IMR-90 (cell line): ENCODE data around the gene HMGA1. TPM values are rescaled to one million over a fixed set of nuclear protein-coding genes. Genes with fewer than 3 reads are reported as not detected.

Experiments used
- ATAC-seq: fragments of 200-7000 bp; cut with Tn5 transposase; 2 replicates; pipeline ENCODE4 v1.9.1; 2020; ENCODE audit warnings: low read depth, mild to moderate bottlenecking, moderate library complexity
- BruUV-seq: library from RNA; stranded (reverse); fragments of 400-500 nt; replicated peaks from 2 replicates; lab custom pipeline; 2021; lab: Mats Ljungman, UMichigan
- CTCF ChIA-PET: fragments of 300-600 bp; formaldehyde crosslinking; extraction: SDS; loops from one replicate; lab custom pipeline; 2021; ENCODE audit warnings: antibody characterized with exemption; lab: Yijun Ruan, JAX
- POLR2A ChIA-PET: fragments of 300-600 bp; sonication (Branson Sonifier 250); formaldehyde crosslinking; loops from one replicate; lab custom pipeline; 2022; ENCODE audit warnings: antibody characterized with exemption; ENCODE audit not compliant: unreplicated experiment; lab: Charles Lee
- DNase-seq: peaks from one replicate; pipeline ENCODE4 v3.0.0; 2013
- H2AFZ ChIP-seq: replicated peaks from 2 replicates; pipeline ENCODE3; 2013; ENCODE audit warnings: low read length, mild to moderate bottlenecking; ENCODE audit not compliant: poor library complexity
- H2AK5ac ChIP-seq: 2 replicates; pipeline ENCODE4 v1.6.1; 2013; ENCODE audit warnings: low read depth, low read length, inconsistent platforms
- H2AK9ac ChIP-seq: replicated peaks from 2 replicates; pipeline ENCODE3; 2013; ENCODE audit warnings: mild to moderate bottlenecking, low read depth, low read length, moderate library complexity; ENCODE audit not compliant: poor library complexity
- H2BK120ac ChIP-seq: 2 replicates; pipeline ENCODE4 v1.6.1; 2013; ENCODE audit warnings: low read depth, low read length, inconsistent platforms
- H2BK15ac ChIP-seq: 3 replicates; pipeline ENCODE4 v1.6.1; 2013; ENCODE audit warnings: low read depth, low read length, inconsistent platforms
- H2BK20ac ChIP-seq: 2 replicates; pipeline ENCODE4 v1.6.1; 2013; ENCODE audit warnings: low read depth, mild to moderate bottlenecking, inconsistent platforms, low read length, moderate library complexity
- H2BK5ac ChIP-seq: 2 replicates; pipeline ENCODE4 v1.6.1; 2013; ENCODE audit warnings: mild to moderate bottlenecking, low read depth, low read length, inconsistent platforms; ENCODE audit not compliant: poor library complexity, severe bottlenecking
- H3K14ac ChIP-seq: replicated peaks from 2 replicates; pipeline ENCODE4 v1.6.1; 2013; ENCODE audit warnings: low read depth, low read length, inconsistent platforms
- H3K18ac ChIP-seq: 2 replicates; pipeline ENCODE4 v1.6.1; 2013; ENCODE audit warnings: low read depth, low read length, control low read depth
- H3K23ac ChIP-seq: 2 replicates; pipeline ENCODE4 v1.6.1; 2013; ENCODE audit warnings: low read depth, low read length, inconsistent platforms
- H3K27ac ChIP-seq: 2 replicates; pipeline ENCODE4 v1.5.1; 2013; ENCODE audit warnings: mild to moderate bottlenecking, control low read depth, low read length; ENCODE audit not compliant: insufficient read depth
- H3K27me3 ChIP-seq: 2 replicates; pipeline ENCODE4 v1.6.1; 2013; ENCODE audit warnings: low read length; ENCODE audit not compliant: control insufficient read depth, insufficient read depth
- H3K36me3 ChIP-seq: 2 replicates; pipeline ENCODE4 v1.6.1; 2013; ENCODE audit warnings: low read length, mixed read lengths; ENCODE audit not compliant: control insufficient read depth, insufficient read depth
- H3K4ac ChIP-seq: 2 replicates; pipeline ENCODE4 v1.6.1; 2013; ENCODE audit warnings: low read depth, low read length, inconsistent platforms
- H3K4me1 ChIP-seq: 2 replicates; pipeline ENCODE4 v1.6.1; 2013; ENCODE audit warnings: low read length, mixed read lengths; ENCODE audit not compliant: control insufficient read depth, insufficient read depth
- H3K4me2 ChIP-seq: 2 replicates; pipeline ENCODE4 v1.6.1; 2013; ENCODE audit warnings: low read depth, mild to moderate bottlenecking, control low read depth, low read length, moderate library complexity
- H3K4me3 ChIP-seq: 2 replicates; pipeline ENCODE4 v1.5.1; 2013; ENCODE audit warnings: low read depth, mild to moderate bottlenecking, control low read depth, low read length, moderate library complexity; ENCODE audit not compliant: insufficient read depth
- H3K56ac ChIP-seq: 2 replicates; pipeline ENCODE4 v1.6.1; 2013; ENCODE audit warnings: low read length, inconsistent platforms; ENCODE audit not compliant: insufficient read depth; ENCODE audit errors: extremely low read depth
- H3K79me1 ChIP-seq, 2 experiments: 2 replicates each; pipeline ENCODE4 v1.6.1; 2013; ENCODE audit warnings: low read length in 2 of 2, inconsistent platforms in 1 of 2, low read depth in 1 of 2
- H3K9ac ChIP-seq: 2 replicates; pipeline ENCODE4 v1.6.1; 2013; ENCODE audit warnings: low read depth, low read length, control low read depth
- H3K9me1 ChIP-seq: 2 replicates; pipeline ENCODE4 v1.6.1; 2013; ENCODE audit warnings: low read length, inconsistent platforms; ENCODE audit not compliant: insufficient read depth
- H3K9me3 ChIP-seq: 2 replicates; pipeline ENCODE4 v1.6.1; 2013; ENCODE audit warnings: low read length; ENCODE audit not compliant: control insufficient read depth, insufficient read depth
- H4K20me1 ChIP-seq: 2 replicates; pipeline ENCODE4 v1.6.1; 2013; ENCODE audit warnings: low read length, inconsistent platforms; ENCODE audit not compliant: insufficient read depth
- H4K5ac ChIP-seq: 2 replicates; pipeline ENCODE4 v1.6.1; 2013; ENCODE audit warnings: mild to moderate bottlenecking, low read depth, low read length, control low read depth
- H4K8ac ChIP-seq, 2 experiments: 2 replicates each; pipeline ENCODE4 v1.6.1; 2013; ENCODE audit warnings: low read depth in 2 of 2, low read length in 2 of 2, control low read depth in 1 of 2, inconsistent platforms in 1 of 2
- H4K91ac ChIP-seq: 2 replicates; pipeline ENCODE4 v1.6.1; 2013; ENCODE audit warnings: low read depth, low read length, inconsistent platforms; ENCODE audit not compliant: insufficient read depth
- MAFK ChIP-seq: IDR thresholded peaks from 2 replicates; pipeline ENCODE4 v1.6.1; 2012; ENCODE audit warnings: low read depth, low read length, improper control_type of control experiment
- NFE2L2 ChIP-seq: fragments of 150-350 bp; IDR thresholded peaks from 2 replicates; pipeline ENCODE4 v1.6.1; 2016; ENCODE audit warnings: low read depth, mild to moderate bottlenecking, low read length
- RFX5 ChIP-seq: IDR thresholded peaks from 2 replicates; pipeline ENCODE4 v1.8.0; 2012; ENCODE audit warnings: low read depth, mild to moderate bottlenecking, low read length, moderate library complexity
- USF2 ChIP-seq: fragments of 150-350 bp; IDR thresholded peaks from 2 replicates; pipeline ENCODE4 v1.6.1; 2017; ENCODE audit warnings: mild to moderate bottlenecking, antibody characterized with exemption, low read length, low read depth
- WGBS, 2 experiments: methylation state at CpG; one replicate each; pipeline versions ENCODE4 v1.1.5 to v1.1.7; 2013; ENCODE audit warnings: missing lambda C conversion rate in 2 of 2; ENCODE audit not compliant: insufficient read length in 1 of 2; ENCODE audit errors: extremely low coverage in 2 of 2; 5-methylcytosine and 5-hydroxymethylcytosine counted together
- dilution Hi-C: fragments of 300-500 bp; cut with HindIII; formaldehyde crosslinking; loops from one replicate; pipeline ENCODE4 v1.14.3; 2018; ENCODE audit warnings: low sequenced_read_pairs; ENCODE audit not compliant: unreplicated experiment
- in situ Hi-C: fragments of 300-500 bp; cut with MboI; formaldehyde crosslinking; loops from 3 replicates; pipeline ENCODE4 v1.14.3; 2019; ENCODE audit warnings: low sequenced_read_pairs, inconsistent platforms, mixed read lengths
- intact Hi-C: fragments of 100-400 bp; cut with micrococcal nuclease; formaldehyde crosslinking; loops from 2 replicates; pipeline ENCODE4 v1.10.0; 2022
- polyA plus RNA-seq, 3 experiments: library from polyadenylated mRNA; depleted of rRNA; stranded (reverse); fragments of >200 nt; gene quantifications; 2 replicates each; pipeline ENCODE4 v1.2.3, GENCODE V29; 2012; ENCODE audit warnings: low replicate concordance in 1 of 3
- total RNA-seq: library from RNA; depleted of rRNA; stranded (reverse); fragments of >200 nt; gene quantifications from 2 replicates; pipeline ENCODE4 v1.2.3, GENCODE V29; 2012

Gene HMGA1
- total and polyA plus RNA-seq, 2 of the 4 experiments (the other 2 are of a cell fraction) = 101 to 589 TPM

- WGBS, 2 experiments = no CpG with 5 or more reads among the region's 3 CpGs
- Histone ChIP-seq H2AK9ac (no peak overlapping the region), H3K9ac (no peak overlapping the region), H2AK5ac (no peak overlapping the region), H3K79me1 (no peaks in the 10 kb centered on the region), H2BK5ac (no peak overlapping the region), H2BK15ac (no peak overlapping the region), H3K9me1 (peaks cover 11% of the 10 kb centered on the region; the same call in 1 of the 2 replicates), H2BK120ac (no peak overlapping the region), H3K9me3 (no peaks in the 10 kb centered on the region), H4K20me1 (no peaks in the 10 kb centered on the region; the same call in 1 of the 2 replicates), H3K4me1 (0 out of 2 replicates have a peak, but pooled peaks cover 2% of the 10 kb centered on the region), H3K4me3 (no peak overlapping the region), H3K56ac (no peak overlapping the region), H3K4ac (no peak overlapping the region), H3K27me3 (no peaks in the 10 kb centered on the region), H4K8ac (no peak overlapping the region), H3K4me2 (no peak overlapping the region), H4K5ac (no peak overlapping the region), H3K23ac (no peak overlapping the region), H3K14ac (no peak overlapping the region), H2AFZ (no peak overlapping the region), H3K27ac (no peak overlapping the region), H3K36me3 (peaks cover 4% of the 10 kb centered on the region; the same call in 1 of the 2 replicates), H4K91ac (no peak overlapping the region), H2BK20ac (no peak overlapping the region), H3K18ac (no peak overlapping the region)
- in situ Hi-C loops = no loop called here
- ChIA-PET POLR2A (no interaction called here), CTCF (no interaction called here)
- DNase-seq (no peak), ATAC-seq (no peak)
- TF ChIP-seq USF2 = no peak
- TF ChIP-seq RFX5 = no peak
- TF ChIP-seq MAFK = no peak
- no peak for TF ChIP-seq NFE2L2
- dilution Hi-C loops = no loop called here
- no TSS peak for BruUV-seq
- intact Hi-C loops = no loop called here
Observed at GRCh38 chr6:34275128-34275804, 38.6 kb downstream of the HMGA1 start.
